GM18511 (cell line): Measurements from ENCODE around the gene CDK11A.
"Not testable (repeated sequence)": the region's sequence is repeated elsewhere in the genome, so short reads cannot be mapped to it uniquely, and the experiment has no call there.

ENCODE experiments used
- ATAC-seq: cut with Tn5 transposase; IDR thresholded peaks from one replicate; pipeline ENCODE4 v1.9.1; 2021; ENCODE audit warnings: mild to moderate bottlenecking, moderate library complexity; ENCODE audit not compliant: unreplicated experiment

The CDK11A gene

DNA sequence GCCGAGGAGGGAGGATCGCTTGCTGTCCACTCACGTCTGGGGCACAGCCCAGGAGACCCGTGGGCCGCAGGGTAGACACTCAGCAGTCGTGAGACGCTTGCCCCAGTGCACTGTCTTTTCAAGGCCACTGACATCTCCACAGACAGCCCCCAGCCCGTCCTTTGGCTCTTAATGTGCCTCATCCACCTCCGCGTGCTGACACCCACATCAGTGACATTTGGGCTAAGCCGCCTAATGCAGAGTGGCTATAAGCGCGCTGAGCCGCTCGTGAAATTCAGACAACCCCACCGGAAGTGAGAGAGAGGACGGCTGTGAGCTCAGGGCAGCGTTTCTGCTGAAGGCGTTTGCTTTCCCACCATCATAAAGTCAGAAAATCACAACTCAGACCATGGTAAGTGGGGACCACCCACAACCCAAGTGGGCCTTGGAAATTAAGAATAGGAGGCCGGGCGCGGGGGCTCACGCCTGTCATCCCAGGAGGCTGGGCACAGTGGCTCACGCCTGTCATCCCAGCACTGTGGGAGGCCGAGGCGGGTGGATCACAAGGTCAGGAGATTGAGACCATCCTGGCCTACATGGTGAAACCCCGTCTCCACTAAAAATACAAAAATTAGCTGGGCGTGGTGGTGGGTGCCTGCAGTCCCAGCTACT lies 40.0 kb downstream of the CDK11A start:
- ATAC-seq, result no peak

GRCh38 chr1:1683104-1683905 lies 40.9 kb downstream of the CDK11A start:
- no peak for ATAC-seq

GRCh38 chr1:1680912-1681273 lies 43.3 kb downstream of the CDK11A start:
- ATAC-seq, result no peak

DNA sequence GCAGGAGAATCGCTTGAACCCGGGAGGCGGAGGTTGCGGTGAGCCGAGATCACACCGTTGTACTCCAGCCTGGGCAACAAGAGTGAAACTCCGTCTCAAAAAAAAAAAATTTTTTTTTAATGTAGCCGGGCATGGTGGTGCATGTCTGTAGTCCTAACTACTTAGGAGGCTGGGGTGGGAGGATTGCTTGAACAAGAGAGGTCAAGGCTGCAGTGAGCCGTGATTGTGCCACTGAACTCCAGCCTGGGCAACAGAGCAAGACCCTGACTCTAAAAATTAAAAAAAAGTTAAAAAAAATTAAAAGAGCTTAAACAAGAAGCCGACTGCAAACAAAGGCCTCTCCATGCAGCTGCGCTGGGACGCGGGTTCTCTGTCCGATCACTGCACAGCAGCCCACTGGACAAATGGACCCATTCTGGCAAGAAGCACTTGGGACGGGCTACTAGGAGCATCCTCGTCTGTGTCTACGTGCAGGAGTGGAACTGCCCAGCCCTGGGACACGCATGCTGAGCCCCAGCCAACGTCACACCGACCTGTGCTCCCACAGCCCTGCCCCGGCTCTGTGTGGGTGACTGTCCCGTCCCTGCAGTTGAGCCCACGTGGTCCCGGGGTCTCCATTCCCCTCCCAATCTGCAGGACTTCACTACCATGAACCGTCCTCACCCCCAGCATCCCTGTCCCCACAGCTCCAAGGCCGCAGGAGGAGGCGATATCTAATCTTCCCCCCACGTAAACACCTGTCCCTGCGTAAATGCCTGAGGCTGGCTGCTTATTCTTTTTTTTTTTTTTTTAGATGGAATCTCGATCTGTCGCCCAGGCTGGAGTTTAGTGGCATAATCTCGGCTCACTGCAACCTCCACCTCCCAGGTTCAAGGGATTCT lies 43.9 kb downstream of the CDK11A start:
- no peak for ATAC-seq

- peak; percentile 5 for ATAC-seq
These were observed 45.4 kb downstream of the CDK11A start for GRCh38 chr1:1678581-1679380.

DNA sequence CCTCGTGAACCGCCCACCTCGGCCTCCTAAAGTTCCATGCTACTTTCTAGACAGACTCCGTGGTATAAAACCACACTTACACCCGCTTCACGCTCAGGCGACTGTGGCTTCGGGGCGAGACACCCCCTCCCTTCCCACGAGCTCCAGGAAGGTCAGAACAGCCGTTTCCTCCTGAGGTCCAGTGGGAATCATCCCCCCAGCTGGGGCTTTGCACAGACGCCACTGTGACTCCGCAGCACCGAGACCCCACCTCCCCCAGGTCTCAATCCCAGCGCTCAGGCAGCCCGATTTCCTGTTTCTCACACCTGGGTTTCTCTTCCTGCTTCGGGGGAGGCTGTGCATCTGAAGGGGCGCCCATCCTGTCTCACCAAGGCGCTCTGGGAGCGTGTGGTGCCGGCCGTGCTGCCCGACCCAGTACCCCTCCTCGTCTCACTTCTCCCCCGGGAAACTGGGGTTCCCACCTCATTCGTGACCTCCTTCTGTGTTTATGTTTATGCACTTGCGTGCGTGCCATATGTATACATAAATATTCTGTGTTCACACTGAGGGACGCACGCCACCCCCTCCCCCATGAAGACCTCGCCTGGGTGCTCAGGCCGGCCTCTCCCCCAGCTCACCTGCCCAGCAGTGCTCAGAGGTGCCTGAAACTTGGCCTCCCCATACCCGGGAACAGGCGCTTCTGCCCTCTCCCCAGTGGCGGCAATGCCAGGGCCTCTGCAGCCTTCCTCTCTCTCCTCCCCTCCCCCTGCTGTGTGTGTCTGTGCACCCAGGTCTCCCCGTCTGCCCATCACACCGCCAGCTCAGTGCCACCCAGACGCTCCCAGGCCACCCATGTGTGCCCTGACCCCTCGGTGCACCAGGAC lies 46.2 kb downstream of the CDK11A start:
- ATAC-seq, result peak; percentile 77

- ATAC-seq, result not testable (repeated sequence)
These were observed 48.1 kb downstream of the CDK11A start for GRCh38 chr1:1676087-1676486.

DNA sequence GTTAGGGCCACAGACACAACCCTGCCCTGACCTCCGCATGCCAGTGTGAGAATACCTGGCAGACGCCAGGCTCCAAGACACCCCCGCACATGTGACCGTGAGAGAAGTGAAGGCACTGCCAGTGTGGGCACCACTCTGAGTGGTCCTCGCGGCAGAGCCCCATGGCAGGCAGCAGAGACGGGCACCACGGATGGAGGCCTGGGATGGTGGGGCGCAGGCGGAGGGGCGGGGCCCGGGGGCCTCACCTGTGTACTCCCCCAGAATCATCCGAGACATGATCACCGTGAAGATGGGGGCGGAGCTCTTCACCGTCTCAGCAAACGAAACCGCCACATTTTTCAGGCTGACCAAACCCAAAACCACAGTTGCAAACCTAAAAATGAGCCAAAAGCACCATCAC lies 48.9 kb downstream of the CDK11A start:
- ATAC-seq, result not testable (repeated sequence)

DNA sequence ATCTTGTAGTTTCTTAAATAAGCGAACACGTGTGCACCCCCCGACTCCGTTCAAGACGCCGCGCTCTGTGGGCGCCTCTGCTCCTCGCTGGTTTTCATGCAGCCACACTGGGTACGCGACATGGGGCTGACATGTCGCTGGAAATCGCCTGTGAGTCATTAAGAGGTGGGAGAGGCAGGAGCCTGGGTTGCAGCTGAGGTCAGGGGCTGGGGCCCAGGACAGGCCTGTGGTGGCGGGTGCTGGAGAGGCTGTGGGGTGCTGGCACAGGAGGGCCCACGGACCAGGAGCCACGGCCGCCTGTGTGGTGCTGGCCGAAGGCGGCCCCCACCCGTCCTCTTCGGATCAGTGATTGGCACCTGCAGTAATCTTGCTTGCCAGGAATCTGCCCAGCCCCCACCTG lies 49.4 kb downstream of the CDK11A start:
- not testable (repeated sequence) for ATAC-seq

DNA sequence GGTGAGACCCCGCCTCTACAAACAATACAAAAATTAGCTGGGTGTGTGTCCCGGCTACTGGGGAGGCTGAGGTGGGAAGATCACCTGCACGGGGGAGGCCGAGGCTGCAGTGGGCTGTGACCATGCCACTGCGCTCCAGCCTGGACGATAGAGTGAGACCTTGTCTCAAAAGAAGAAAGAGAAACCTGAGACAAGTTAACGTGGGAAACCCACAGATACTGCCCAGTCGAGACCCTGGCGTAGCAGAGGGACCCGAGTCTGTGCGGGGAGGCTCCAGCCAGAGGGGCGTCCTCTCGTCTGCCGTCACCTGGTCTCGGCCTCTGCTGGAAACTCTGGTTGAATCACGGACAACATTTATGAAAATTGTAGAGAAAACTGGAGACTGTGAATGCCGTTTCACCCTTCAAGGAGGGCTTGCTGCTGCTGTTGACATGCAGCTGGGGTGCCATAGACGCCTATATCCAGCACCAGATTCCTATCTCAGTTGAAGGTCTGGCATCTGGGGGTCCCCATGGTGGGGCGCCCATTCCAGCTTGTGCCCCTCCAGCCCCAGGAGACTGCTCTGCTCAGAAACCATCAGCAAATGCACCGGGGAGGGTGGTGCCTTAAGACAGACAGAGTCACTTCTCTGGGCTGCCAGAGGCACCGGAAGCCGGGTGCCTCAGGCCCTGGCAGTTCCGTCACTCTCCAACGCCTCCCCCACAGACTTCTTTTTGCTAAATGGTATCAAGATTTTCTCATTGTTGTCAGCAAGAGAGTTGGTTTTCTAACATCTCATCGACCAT lies 51.8 kb downstream of the CDK11A start:
- ATAC-seq, result no peak

DNA sequence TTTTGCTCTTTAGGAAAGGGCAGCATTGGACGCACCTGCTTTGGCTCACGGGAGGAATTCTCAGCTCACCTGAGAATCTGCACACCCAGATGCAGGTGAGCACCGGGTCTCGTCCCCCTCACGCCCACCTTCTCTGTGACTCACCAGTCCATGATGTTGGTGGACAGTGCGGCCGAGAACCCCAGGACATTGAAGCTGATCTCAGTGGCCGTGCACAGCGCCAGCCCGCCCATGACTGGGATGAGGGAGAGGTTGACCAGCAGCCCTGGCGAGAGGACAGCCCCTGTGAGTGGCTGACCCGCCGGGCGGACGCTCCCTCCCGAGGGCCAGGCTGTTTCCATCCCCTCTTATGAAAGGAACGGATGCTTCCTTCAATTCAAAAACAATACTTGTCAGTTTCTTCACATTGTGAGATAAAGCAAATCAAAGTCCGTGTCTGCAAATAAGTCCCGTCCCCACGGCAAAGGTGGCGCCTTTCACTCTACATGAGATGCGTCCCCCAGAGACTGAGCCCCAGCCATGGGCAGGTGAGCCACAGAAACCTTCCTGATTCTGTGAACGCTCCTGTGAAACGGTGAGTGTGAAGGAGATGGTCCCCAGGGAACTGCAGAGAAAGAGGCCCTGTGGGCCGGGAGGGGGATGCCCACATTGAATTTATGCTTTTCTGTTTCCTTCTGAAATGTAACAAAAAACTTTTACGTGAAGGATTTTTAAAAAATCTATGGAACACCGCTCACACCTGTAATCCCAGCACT lies 52.6 kb downstream of the CDK11A start:
- ATAC-seq, result no peak

- no peak for ATAC-seq
These were observed 53.3 kb downstream of the CDK11A start for GRCh38 chr1:1670866-1671265.

DNA sequence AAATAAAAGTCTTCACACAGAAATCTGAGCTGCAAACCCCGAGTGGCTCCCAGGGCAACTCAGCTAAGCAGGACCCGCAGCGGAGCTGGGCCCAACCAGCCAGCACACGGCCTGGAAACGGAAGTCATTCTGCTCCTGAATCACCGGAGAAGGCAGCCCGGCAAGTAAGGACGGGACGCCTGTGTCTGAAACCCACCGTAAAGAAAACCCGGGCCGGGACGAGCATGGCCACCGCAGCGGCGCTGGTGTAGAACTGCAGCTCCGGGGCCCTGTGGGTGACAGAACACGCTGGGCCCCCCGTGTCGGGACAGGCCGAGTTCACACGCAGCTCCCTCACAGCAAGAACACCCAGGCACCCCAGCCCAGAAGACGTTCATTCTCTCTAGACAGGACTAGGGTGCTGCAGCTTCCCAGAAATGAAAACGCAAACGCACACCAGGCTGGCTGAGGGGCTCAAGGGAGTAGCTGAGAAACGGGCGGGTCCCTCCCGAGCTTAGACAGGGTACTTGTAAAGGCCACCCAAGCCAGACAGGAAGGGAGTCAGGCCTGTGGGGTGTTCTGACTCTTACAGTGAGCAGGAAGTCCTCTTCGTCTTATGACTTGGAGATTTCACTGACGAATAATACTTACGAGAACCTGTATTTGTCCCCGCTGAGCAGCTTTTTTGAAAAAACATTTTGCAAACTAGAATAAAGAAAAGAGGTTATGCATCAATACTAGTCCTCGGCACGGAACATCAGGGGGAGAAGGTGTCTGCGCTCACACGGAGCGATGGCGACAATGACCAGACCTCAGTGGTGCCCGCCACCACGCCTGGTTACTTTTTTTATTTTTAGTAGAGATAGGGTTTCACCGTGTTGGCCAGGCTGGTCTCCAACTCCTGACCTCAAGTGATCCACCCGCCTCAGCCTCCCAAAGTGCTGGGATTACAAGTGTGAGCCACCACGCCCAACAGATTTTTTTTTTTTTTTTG lies 54.4 kb downstream of the CDK11A start:
- no peak for ATAC-seq

DNA sequence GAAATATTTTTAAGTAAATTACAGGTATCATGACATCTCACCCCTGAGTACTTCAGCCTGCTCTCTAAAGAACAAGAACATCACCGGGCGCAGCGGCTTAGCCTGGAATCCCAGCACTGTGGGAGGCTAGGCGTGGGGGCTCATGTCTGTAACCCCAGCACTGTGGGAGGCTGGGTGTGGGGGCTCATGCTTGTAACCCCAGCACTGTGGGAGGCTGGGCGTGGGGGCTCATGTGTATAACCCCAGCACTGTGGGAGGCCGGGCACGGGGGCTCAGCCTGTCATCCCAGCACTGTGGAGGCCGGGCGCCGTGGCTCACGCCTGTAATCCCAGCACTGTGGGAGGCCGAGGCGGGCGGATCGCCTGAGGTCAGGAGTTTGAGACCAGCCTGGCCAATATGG lies 57.6 kb downstream of the CDK11A start:
- ATAC-seq, result no peak

- no peak for ATAC-seq
These were observed 58.3 kb downstream of the CDK11A start for GRCh38 chr1:1665815-1666251.

DNA sequence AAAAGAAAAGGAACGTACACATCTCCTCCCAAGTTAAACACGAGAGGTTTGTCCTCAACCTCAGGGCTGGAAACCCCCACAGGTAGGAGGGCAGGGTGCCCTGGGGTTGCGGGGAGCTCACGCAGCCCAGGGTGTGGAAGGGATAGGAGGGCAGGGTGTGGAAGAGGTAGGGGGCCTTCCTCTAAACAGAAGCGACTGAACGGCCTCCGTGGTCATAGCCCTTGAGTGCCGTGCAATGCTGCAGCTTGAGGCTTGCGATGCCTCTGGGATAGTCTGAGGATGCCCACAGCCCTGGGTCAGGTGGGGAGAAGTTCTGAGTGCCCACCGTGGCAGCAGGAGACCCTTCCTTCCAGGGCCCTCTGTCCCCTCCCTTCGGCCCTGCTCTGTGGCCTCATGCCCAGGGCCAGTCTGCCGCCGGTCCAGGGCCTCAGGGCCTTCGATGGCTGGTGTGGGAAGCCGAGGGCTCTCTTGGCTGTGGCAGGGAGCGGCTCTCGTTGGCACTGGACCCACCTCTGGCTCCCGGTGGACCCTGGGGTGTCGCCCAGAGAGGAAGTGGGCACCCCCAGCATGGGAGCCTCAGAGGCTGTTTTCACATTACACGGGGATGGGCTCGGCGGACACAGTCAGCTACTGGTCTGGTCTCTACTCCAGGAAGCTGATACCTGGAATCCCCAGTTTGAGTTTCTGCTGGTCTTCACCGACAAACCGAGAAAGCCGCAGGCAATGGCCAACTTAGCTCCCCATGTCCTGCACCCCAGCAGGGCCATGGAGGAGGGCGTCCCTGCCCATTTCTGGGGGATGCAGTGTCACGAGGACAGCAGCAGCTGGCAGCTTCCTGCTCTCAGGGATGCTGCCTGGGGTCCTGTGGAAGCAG lies 59.0 kb downstream of the CDK11A start:
- no peak for ATAC-seq
